Esophagus muscularis mucosa (tissue), 4 donors: ENCODE results near the gene HERPUD1.

Experiments
- CTCF ChIP-seq, 3 experiments: fragments of 200-600 bp in 2 of 3; fragments of 450-650 bp in 1 of 3; sonication (generic) in 2 of 3; IDR thresholded peaks; one replicate each; pipeline ENCODE4 v1.5.1; 2017 to 2019; ENCODE audit warnings: antibody characterized with exemption in 3 of 3, mild to moderate bottlenecking in 2 of 3, moderate library complexity in 1 of 3
- EP300 ChIP-seq: sonication (generic); formaldehyde crosslinking; IDR thresholded peaks from one replicate; pipeline ENCODE4 v1.6.1; 2017; ENCODE audit warnings: antibody characterized with exemption
- POLR2A ChIP-seq: fragments of 450-650 bp; IDR thresholded peaks from one replicate; pipeline ENCODE4 v1.6.1; 2017; ENCODE audit warnings: antibody characterized with exemption, moderate library complexity, mild to moderate bottlenecking, low read depth
- POLR2AphosphoS5 ChIP-seq, 2 donors: sonication (generic); formaldehyde crosslinking; IDR thresholded peaks; one replicate each; pipeline ENCODE4 v1.6.1; 2017; ENCODE audit warnings: antibody characterized with exemption in 2 of 2

GRCh38 chr16:56960681-56961281 lies 28.8 kb downstream of the HERPUD1 start:
- TF ChIP-seq CTCF (IDR thresholded peaks at IDR 0.05) (no peak), POLR2AphosphoS5 (IDR thresholded peaks at IDR 0.05) (no peak), POLR2A (no peak), EP300 (no peak)
